GF-D8 (cell line): ENCODE results near the gene IQUB.
"Not testable (repeated sequence)": the region's sequence is repeated elsewhere in the genome, so short reads cannot be mapped to it uniquely, and the experiment has no call there.

Experiments used
- DNase-seq: peaks from one replicate; lab custom pipeline; 2025; lab: John Stamatoyannopoulos, UW

The IQUB gene

GRCh38 chr7:123492485-123492884 is 41.9 kb downstream of the IQUB start:
- DNase-seq: no peak

- DNase-seq: no peak
Measured at GRCh38 chr7:123485721-123486120, 48.7 kb downstream of the IQUB start.

- DNase-seq: no peak
Measured at GRCh38 chr7:123485187-123485586, 49.2 kb downstream of the IQUB start.

- DNase-seq: no peak
Measured at GRCh38 chr7:123484199-123484598, 50.2 kb downstream of the IQUB start.

GRCh38 chr7:123480107-123480506 is 54.3 kb downstream of the IQUB start:
- DNase-seq: no peak

GRCh38 chr7:123478056-123478455 is 56.3 kb downstream of the IQUB start:
- not testable (repeated sequence) for DNase-seq

GRCh38 chr7:123472750-123473445 is 61.5 kb downstream of the IQUB start:
- no peak for DNase-seq

- DNase-seq: no peak
Measured at GRCh38 chr7:123472327-123472726, 62.1 kb downstream of the IQUB start.

GRCh38 chr7:123468303-123468702 is 66.1 kb downstream of the IQUB start:
- DNase-seq: no peak

- no peak for DNase-seq
Measured at GRCh38 chr7:123463890-123464289, 70.5 kb downstream of the IQUB start.

- no peak for DNase-seq
Measured at GRCh38 chr7:123460616-123461015, 73.8 kb downstream of the IQUB start.

- no peak for DNase-seq
Measured at GRCh38 chr7:123455965-123456470, 78.4 kb downstream of the IQUB start.

- no peak for DNase-seq
Measured at GRCh38 chr7:123440101-123440548, 94.3 kb downstream of the IQUB start.

GRCh38 chr7:123439191-123439590 is 95.2 kb downstream of the IQUB start:
- no peak for DNase-seq

- no peak for DNase-seq
Measured at GRCh38 chr7:123437447-123437995, 96.9 kb downstream of the IQUB start.

- DNase-seq: no peak
Measured at GRCh38 chr7:123435080-123435700, 99.2 kb downstream of the IQUB start.

- DNase-seq: no peak
Measured at GRCh38 chr7:123433665-123434064, 100.7 kb downstream of the IQUB start.

GRCh38 chr7:123432601-123433000 is 101.8 kb downstream of the IQUB start:
- DNase-seq: no peak

- DNase-seq: no peak
Measured at GRCh38 chr7:123431075-123431614, 103.2 kb downstream of the IQUB start.

- no peak for DNase-seq
Measured at GRCh38 chr7:123425246-123425645, 109.1 kb downstream of the IQUB start.

GRCh38 chr7:123424463-123424862 is 109.9 kb downstream of the IQUB start:
- no peak for DNase-seq

- DNase-seq: no peak
Measured at GRCh38 chr7:123423622-123424021, 110.8 kb downstream of the IQUB start.

- no peak for DNase-seq
Measured at GRCh38 chr7:123417580-123417979, 116.8 kb downstream of the IQUB start.
